Gastrocnemius medialis (tissue), 4 donors: Measurements from ENCODE around the gene ARL16. TPM values are rescaled to one million over a fixed set of nuclear protein-coding genes. Genes with fewer than 3 reads are reported as not detected.

Source experiments
- ATAC-seq, 2 donors: fragments of 150-250 bp; one replicate each; pipeline ENCODE4 v1.9.1; 2016
- DNase-seq, 2 donors: peaks; one replicate each; pipeline ENCODE4 v3.0.0-alpha.2; 2019
- H3K27ac ChIP-seq, 4 donors: fragments of 200-600 bp; sonication (generic); 1 replicate in 1 of 4; 2 replicates in 3 of 4; pipeline ENCODE4 v1.5.1; 2016 to 2018; ENCODE audit warnings: mild to moderate bottlenecking in 2 of 4, moderate library complexity in 1 of 4
- H3K27me3 ChIP-seq, 3 donors: fragments of 200-600 bp; sonication (generic) in 2 of 3; 1 replicate in 1 of 3; 2 replicates in 2 of 3; pipeline versions ENCODE4 v1.5.1 to v1.6.0; 2016 to 2019; ENCODE audit warnings: mild to moderate bottlenecking in 1 of 3, moderate library complexity in 1 of 3
- H3K36me3 ChIP-seq, 2 donors: fragments of 200-600 bp; sonication (generic) in 1 of 2; one replicate each; pipeline ENCODE4 v1.5.1; 2017 to 2018
- H3K4me1 ChIP-seq, 2 donors: fragments of 200-600 bp; sonication (generic) in 1 of 2; one replicate each; pipeline ENCODE4 v1.5.1; 2016 to 2017; ENCODE audit warnings: mild to moderate bottlenecking in 2 of 2
- H3K4me3 ChIP-seq, 4 donors: fragments of 200-600 bp; sonication (generic) in 3 of 4; 1 replicate in 1 of 4; 2 replicates in 3 of 4; pipeline ENCODE4 v1.5.1; 2016 to 2019; ENCODE audit warnings: mild to moderate bottlenecking in 2 of 4
- H3K9me3 ChIP-seq, 3 donors: fragments of 200-600 bp; sonication (generic) in 2 of 3; 1 replicate in 1 of 3; 2 replicates in 2 of 3; pipeline ENCODE4 v1.5.1; 2016 to 2019
- POLR2A ChIP-seq, 2 donors: fragments of 450-650 bp; IDR thresholded peaks; one replicate each; pipeline ENCODE4 v1.6.1; 2017; ENCODE audit warnings: antibody characterized with exemption in 2 of 2, mild to moderate bottlenecking in 2 of 2, moderate library complexity in 2 of 2
- in situ Hi-C, 4 donors: fragments of 200-750 bp; cut with MboI; loops; one replicate each; pipeline versions ENCODE4 v1.15.0 to v1.8.0; 2017; ENCODE audit warnings: low sequenced_read_pairs in 4 of 4
- intact Hi-C: fragments of 100-400 bp; cut with DNase I; formaldehyde crosslinking; loops from one replicate; pipeline ENCODE4 v1.15.1; 2023; ENCODE audit warnings: low total_unique reads
- total RNA-seq, 4 donors: library from RNA; depleted of rRNA; stranded (reverse); fragments of >200 nt; gene quantifications; one replicate each; pipeline versions ENCODE4 v1.1.0 to v1.2.3, GENCODE V29; 2016
- TF ChIP-seq, protein P1 (sequence below), 5 experiments: fragments of 450-650 bp in 3 of 5; fragments of 200-600 bp in 2 of 5; sonication (generic) in 2 of 5; IDR thresholded peaks in 4 of 5; conservative IDR thresholded peaks in 1 of 5; 1 replicate in 4 of 5; 2 replicates in 1 of 5; pipeline ENCODE4 v1.5.1; 2016 to 2019; ENCODE audit warnings: antibody characterized with exemption in 5 of 5, mild to moderate bottlenecking in 3 of 5, moderate library complexity in 3 of 5

ARL16 gene
- total RNA-seq, 4 donors from 2014 or later = 12.9 to 23.6 (median 20.0) TPM

GRCh38 chr17:81652906-81653771 is 30.5 kb downstream of the ARL16 start:
- in situ Hi-C loops = no loop called here
- no peak for ATAC-seq
- intact Hi-C loops = no loop called here
- Histone ChIP-seq H3K36me3 (no peaks in the 10 kb centered on the region), H3K27me3 (peaks cover 23 to 37% (median 31%) of the 10 kb centered on the region in 3 donors), H3K27ac (no peak overlapping the region), H3K9me3 (no peaks in the 10 kb centered on the region), H3K4me3 (no peak overlapping the region), H3K4me1 (no peaks in the 10 kb centered on the region)
- TF ChIP-seq, protein P1, sequence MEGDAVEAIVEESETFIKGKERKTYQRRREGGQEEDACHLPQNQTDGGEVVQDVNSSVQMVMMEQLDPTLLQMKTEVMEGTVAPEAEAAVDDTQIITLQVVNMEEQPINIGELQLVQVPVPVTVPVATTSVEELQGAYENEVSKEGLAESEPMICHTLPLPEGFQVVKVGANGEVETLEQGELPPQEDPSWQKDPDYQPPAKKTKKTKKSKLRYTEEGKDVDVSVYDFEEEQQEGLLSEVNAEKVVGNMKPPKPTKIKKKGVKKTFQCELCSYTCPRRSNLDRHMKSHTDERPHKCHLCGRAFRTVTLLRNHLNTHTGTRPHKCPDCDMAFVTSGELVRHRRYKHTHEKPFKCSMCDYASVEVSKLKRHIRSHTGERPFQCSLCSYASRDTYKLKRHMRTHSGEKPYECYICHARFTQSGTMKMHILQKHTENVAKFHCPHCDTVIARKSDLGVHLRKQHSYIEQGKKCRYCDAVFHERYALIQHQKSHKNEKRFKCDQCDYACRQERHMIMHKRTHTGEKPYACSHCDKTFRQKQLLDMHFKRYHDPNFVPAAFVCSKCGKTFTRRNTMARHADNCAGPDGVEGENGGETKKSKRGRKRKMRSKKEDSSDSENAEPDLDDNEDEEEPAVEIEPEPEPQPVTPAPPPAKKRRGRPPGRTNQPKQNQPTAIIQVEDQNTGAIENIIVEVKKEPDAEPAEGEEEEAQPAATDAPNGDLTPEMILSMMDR (IDR thresholded peaks at IDR 0.05 in 4 of 5, conservative IDR thresholded peaks at IDR 0.05 in 1 of 5) = no peak
- no peak for TF ChIP-seq POLR2A (IDR thresholded peaks at IDR 0.05)
- DNase-seq = no peak

GRCh38 chr17:81651692-81652091 is 31.9 kb downstream of the ARL16 start:
- intact Hi-C loops = no loop called here

GRCh38 chr17:81650951-81651350 is 32.6 kb downstream of the ARL16 start:
- in situ Hi-C loops = no loop called here
- TF ChIP-seq, protein P1 (IDR thresholded peaks at IDR 0.05 in 4 of 5, conservative IDR thresholded peaks at IDR 0.05 in 1 of 5) = no peak
- no peak for TF ChIP-seq POLR2A (IDR thresholded peaks at IDR 0.05)
- no peak overlapping the region for H3K27ac ChIP-seq
- peaks cover 31 to 38% (median 38%) of the 10 kb centered on the region in 3 donors for H3K27me3 ChIP-seq
- no peak overlapping the region for H3K4me3 ChIP-seq
- H3K9me3 ChIP-seq = no peaks in the 10 kb centered on the region
- no peaks in the 10 kb centered on the region for H3K36me3 ChIP-seq
- no peaks in the 10 kb centered on the region for H3K4me1 ChIP-seq
- no peak for ATAC-seq
- DNase-seq = no peak
- intact Hi-C loops = no loop called here

More at GRCh38 chr17:81651692-81652091, 31.9 kb downstream of the ARL16 start:
- TF ChIP-seq POLR2A (IDR thresholded peaks at IDR 0.05) = no peak
- TF ChIP-seq, protein P1 (IDR thresholded peaks at IDR 0.05 in 4 of 5, conservative IDR thresholded peaks at IDR 0.05 in 1 of 5) = no peak
- Histone ChIP-seq H3K27ac (no peak overlapping the region), H3K4me1 (no peaks in the 10 kb centered on the region), H3K4me3 (no peak overlapping the region), H3K9me3 (no peaks in the 10 kb centered on the region), H3K36me3 (no peaks in the 10 kb centered on the region), H3K27me3 (peaks cover 31 to 38% (median 38%) of the 10 kb centered on the region in 3 donors)
- no peak for ATAC-seq
- no peak for DNase-seq
- in situ Hi-C loops = no loop called here

DNA sequence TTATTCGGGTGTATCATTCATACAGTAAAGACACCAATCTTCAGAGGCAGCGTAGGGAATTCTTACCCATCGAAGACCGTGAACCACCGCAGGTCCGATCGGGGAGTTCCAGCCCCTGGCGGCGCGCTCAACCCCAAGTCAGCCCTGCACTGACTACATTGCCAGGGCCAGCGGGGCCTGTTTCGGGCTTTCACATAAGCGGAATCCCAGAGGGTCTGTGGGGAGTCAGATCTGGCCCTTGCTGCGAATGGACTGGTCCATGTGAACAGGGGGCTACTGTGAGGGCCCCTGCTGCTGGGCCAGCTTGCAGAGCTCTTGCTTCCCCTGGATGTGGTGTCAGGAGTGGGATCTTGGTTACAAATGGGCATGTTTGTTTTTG is 34.9 kb downstream of the ARL16 start:
- Histone ChIP-seq H3K36me3 (no peaks in the 10 kb centered on the region), H3K9me3 (no peaks in the 10 kb centered on the region), H3K4me3 (no peak overlapping the region), H3K4me1 (no peaks in the 10 kb centered on the region), H3K27me3 (peaks cover 31 to 38% (median 36%) of the 10 kb centered on the region in 3 donors), H3K27ac (no peak overlapping the region)
- TF ChIP-seq, protein P1 (IDR thresholded peaks at IDR 0.05 in 4 of 5, conservative IDR thresholded peaks at IDR 0.05 in 1 of 5) = no peak
- TF ChIP-seq POLR2A (IDR thresholded peaks at IDR 0.05) = no peak
- intact Hi-C loops = no loop called here
- in situ Hi-C loops = no loop called here
- DNase-seq (no peak), ATAC-seq (no peak)
